H1 (cell line): ENCODE data around the gene SPTBN5. TPM values are rescaled to one million over a fixed set of nuclear protein-coding genes. Genes with fewer than 3 reads are reported as not detected.

ENCODE experiments used
- CTCF ChIA-PET: fragments of 300-600 bp; sonication (Branson Sonifier 250); formaldehyde crosslinking; loops from one replicate; lab custom pipeline; 2021; ENCODE audit not compliant: partially characterized antibody; lab: Charles Lee
- POLR2A ChIA-PET: fragments of 300-600 bp; sonication (Branson Sonifier 250); formaldehyde crosslinking; loops from one replicate; lab custom pipeline; 2021; ENCODE audit warnings: inconsistent platforms; ENCODE audit not compliant: partially characterized antibody; lab: Charles Lee
- DNase-seq, 2 experiments: peaks; one replicate each; pipeline versions ENCODE4 v3.0.0 to v3.0.0-alpha.2; 2010 to 2022; ENCODE audit warnings: low spot score in 2 of 2, low read depth in 1 of 2, mixed read lengths in 1 of 2
- FAIRE-seq: peaks from 2 replicates; lab custom pipeline; 2011; peaks lifted over from hg19 to GRCh38; lab: Jason Lieb, UNC
- H2AFZ ChIP-seq: 2 replicates; pipeline ENCODE4 v1.8.1; 2012; ENCODE audit warnings: low read length, inconsistent platforms
- H2AK5ac ChIP-seq: 2 replicates; pipeline ENCODE4 v1.6.1; 2013; ENCODE audit warnings: low read depth, low read length
- H2BK120ac ChIP-seq: replicated peaks from 2 replicates; pipeline ENCODE3; 2013; ENCODE audit warnings: low read depth, low read length, inconsistent platforms
- H2BK12ac ChIP-seq: 2 replicates; pipeline ENCODE4 v1.6.1; 2013; ENCODE audit warnings: low read depth, low read length
- H2BK15ac ChIP-seq: 2 replicates; pipeline ENCODE4 v1.6.1; 2013; ENCODE audit warnings: low read length
- H2BK20ac ChIP-seq: 2 replicates; pipeline ENCODE4 v1.6.1; 2013; ENCODE audit warnings: low read length
- H2BK5ac ChIP-seq: 2 replicates; pipeline ENCODE4 v1.6.1; 2013; ENCODE audit warnings: low read depth, low read length
- H3K14ac ChIP-seq: 2 replicates; pipeline ENCODE4 v1.6.1; 2013; ENCODE audit warnings: inconsistent platforms; ENCODE audit not compliant: insufficient read length
- H3K18ac ChIP-seq: 2 replicates; pipeline ENCODE4 v1.6.1; 2013; ENCODE audit warnings: low read length; ENCODE audit errors: extremely low read depth
- H3K23ac ChIP-seq: 2 replicates; pipeline ENCODE4 v1.6.1; 2013; ENCODE audit warnings: inconsistent platforms; ENCODE audit not compliant: insufficient read length
- H3K23me2 ChIP-seq: 2 replicates; pipeline ENCODE4 v1.6.1; 2013; ENCODE audit warnings: low read depth, low read length
- H3K27ac ChIP-seq: 2 replicates; pipeline ENCODE4 v1.6.1; 2011; ENCODE audit warnings: low read depth, low read length, inconsistent platforms
- H3K27me3 ChIP-seq, 4 experiments: replicated peaks in 1 of 4; 1 replicate in 1 of 4; 2 replicates in 3 of 4; pipeline versions ENCODE4 v1.6.1 to v1.8.1; 2011 to 2013; ENCODE audit warnings: low read length in 3 of 4, mild to moderate bottlenecking in 3 of 4, inconsistent platforms in 2 of 4, mixed read lengths in 2 of 4, moderate library complexity in 1 of 4; ENCODE audit not compliant: control insufficient read depth in 3 of 4, insufficient read depth in 3 of 4; ENCODE audit errors: extremely low read depth in 1 of 4
- H3K36me3 ChIP-seq, 4 experiments: 2 replicates each; pipeline versions ENCODE4 v1.6.1 to v1.8.1; 2011 to 2013; ENCODE audit warnings: mild to moderate bottlenecking in 4 of 4, low read length in 3 of 4, moderate library complexity in 2 of 4, control low read depth in 1 of 4, inconsistent platforms in 1 of 4; ENCODE audit not compliant: insufficient read depth in 4 of 4, control insufficient read depth in 2 of 4
- H3K4ac ChIP-seq: replicated peaks from 2 replicates; pipeline ENCODE3; 2013; ENCODE audit warnings: low read length, low read depth, mixed read lengths, inconsistent platforms; ENCODE audit not compliant: insufficient read length
- H3K4me1 ChIP-seq, 4 experiments: replicated peaks in 1 of 4; 1 replicate in 1 of 4; 2 replicates in 3 of 4; pipeline versions ENCODE4 v1.6.1 to v1.8.1; 2011 to 2013; ENCODE audit warnings: low read length in 3 of 4, inconsistent platforms in 2 of 4, mixed read lengths in 1 of 4; ENCODE audit not compliant: insufficient read depth in 4 of 4, control insufficient read depth in 3 of 4
- H3K4me2 ChIP-seq, 2 experiments: 2 replicates each; pipeline versions ENCODE4 v1.6.1 to v1.8.1; 2011 to 2013; ENCODE audit warnings: low read depth in 2 of 2, low read length in 2 of 2, control low read depth in 1 of 2, inconsistent platforms in 1 of 2, mild to moderate bottlenecking in 1 of 2; ENCODE audit not compliant: insufficient read depth in 1 of 2
- H3K4me3 ChIP-seq, 4 experiments: fragments of 200-600, 300-600 bp in 1 of 4; sonication (generic), shearing (Covaris generic), sonication (Bioruptor Twin) in 1 of 4; 2 replicates each; pipeline versions ENCODE4 v1.5.1 to v1.8.1; 2011 to 2016; ENCODE audit warnings: low read length in 4 of 4, low read depth in 3 of 4, control low read depth in 2 of 4, inconsistent platforms in 2 of 4, mild to moderate bottlenecking in 2 of 4, mixed read lengths in 1 of 4, moderate library complexity in 1 of 4; ENCODE audit not compliant: insufficient read depth in 2 of 4; ENCODE audit errors: extremely low read depth in 1 of 4
- H3K56ac ChIP-seq: replicated peaks from 2 replicates; pipeline ENCODE3; 2013; ENCODE audit warnings: low read depth, mild to moderate bottlenecking, mixed read lengths, low read length, inconsistent platforms; ENCODE audit not compliant: insufficient read length
- H3K79me1 ChIP-seq: 2 replicates; pipeline ENCODE4 v1.6.1; 2013; ENCODE audit warnings: low read depth, low read length, control low read depth
- H3K79me2 ChIP-seq, 2 experiments: 2 replicates each; pipeline versions ENCODE4 v1.6.1 to v1.8.1; 2012 to 2013; ENCODE audit warnings: low read length in 2 of 2, mild to moderate bottlenecking in 2 of 2, inconsistent platforms in 1 of 2; ENCODE audit not compliant: insufficient read depth in 2 of 2, control insufficient read depth in 1 of 2
- H3K9ac ChIP-seq, 4 experiments: replicated peaks in 1 of 4; 1 replicate in 1 of 4; 2 replicates in 3 of 4; pipeline versions ENCODE4 v1.6.1 to v1.8.1; 2011 to 2013; ENCODE audit warnings: low read depth in 3 of 4, low read length in 3 of 4, control low read depth in 2 of 4, mild to moderate bottlenecking in 2 of 4, moderate library complexity in 2 of 4, inconsistent platforms in 1 of 4; ENCODE audit errors: extremely low read depth in 1 of 4
- H3K9me3 ChIP-seq, 2 experiments: 2 replicates each; pipeline versions ENCODE4 v1.6.1 to v1.8.1; 2012 to 2013; ENCODE audit warnings: mild to moderate bottlenecking in 2 of 2, moderate library complexity in 2 of 2, control low read depth in 1 of 2, inconsistent platforms in 1 of 2, low read depth in 1 of 2, low read length in 1 of 2, mixed read lengths in 1 of 2; ENCODE audit not compliant: insufficient read depth in 2 of 2
- H4K20me1 ChIP-seq, 2 experiments: replicated peaks in 1 of 2; 2 replicates each; pipeline versions ENCODE3 to v1.8.1; 2011 to 2013; ENCODE audit warnings: inconsistent platforms in 2 of 2, low read length in 2 of 2, mild to moderate bottlenecking in 1 of 2; ENCODE audit not compliant: insufficient read depth in 2 of 2, control insufficient read depth in 1 of 2
- H4K5ac ChIP-seq: 2 replicates; pipeline ENCODE4 v1.6.1; 2013; ENCODE audit warnings: low read length, low read depth, mixed read lengths, inconsistent platforms; ENCODE audit not compliant: insufficient read length
- H4K8ac ChIP-seq: 2 replicates; pipeline ENCODE4 v1.8.0; 2013; ENCODE audit warnings: mild to moderate bottlenecking, moderate library complexity, low read length, inconsistent platforms; ENCODE audit not compliant: insufficient read depth; ENCODE audit errors: extremely low read depth
- H4K91ac ChIP-seq: replicated peaks from 2 replicates; pipeline ENCODE3; 2013; ENCODE audit warnings: low read length, mixed read lengths, inconsistent platforms; ENCODE audit not compliant: insufficient read length
- CEBPB ChIP-seq: IDR thresholded peaks from 2 replicates; pipeline ENCODE4 v1.6.1; 2012; ENCODE audit warnings: low read depth, low read length
- CHD1 ChIP-seq: IDR thresholded peaks from 2 replicates; pipeline ENCODE4 v1.6.1; 2012; ENCODE audit warnings: low read depth, low read length, improper control_type of control experiment
- CHD2 ChIP-seq: IDR thresholded peaks from 2 replicates; pipeline ENCODE4 v1.6.1; 2012; ENCODE audit warnings: low read length, improper control_type of control experiment
- CTBP2 ChIP-seq: IDR thresholded peaks from 2 replicates; pipeline ENCODE4 v1.7.0; 2011; ENCODE audit warnings: borderline replicate concordance, mild to moderate bottlenecking, moderate library complexity, mixed read lengths, low read length; ENCODE audit not compliant: insufficient read depth, insufficient read length
- GABPA ChIP-seq: IDR thresholded peaks from 2 replicates; pipeline ENCODE4 v1.6.1; 2011; ENCODE audit warnings: mild to moderate bottlenecking, low read length, moderate library complexity, borderline replicate concordance; ENCODE audit not compliant: insufficient read depth
- HDAC6 ChIP-seq: IDR thresholded peaks from one replicate; pipeline ENCODE4 v1.7.1; 2012; ENCODE audit warnings: low read depth, mild to moderate bottlenecking, inconsistent platforms, low read length, moderate library complexity
- KDM5A ChIP-seq: fragments of 200-600 bp; IDR thresholded peaks from 2 replicates; pipeline ENCODE4 v1.7.1; 2012; ENCODE audit warnings: mild to moderate bottlenecking, low read length, inconsistent platforms, mixed read lengths
- RXRA ChIP-seq: IDR thresholded peaks from 2 replicates; pipeline ENCODE4 v1.6.1; 2011; ENCODE audit warnings: low read depth, mild to moderate bottlenecking, low read length, moderate library complexity; ENCODE audit not compliant: insufficient read depth
- SIX5 ChIP-seq: IDR thresholded peaks from 2 replicates; pipeline ENCODE4 v1.6.1; 2011; ENCODE audit warnings: mild to moderate bottlenecking, low read depth, low read length
- SP1 ChIP-seq: IDR thresholded peaks from 2 replicates; pipeline ENCODE4 v1.6.1; 2011; ENCODE audit warnings: low read depth, low read length
- SRF ChIP-seq: IDR thresholded peaks from 2 replicates; pipeline ENCODE4 v1.6.1; 2011; ENCODE audit warnings: mild to moderate bottlenecking, low read depth, low read length, moderate library complexity
- TAF1 ChIP-seq: IDR thresholded peaks from 2 replicates; pipeline ENCODE4 v1.6.1; 2011; ENCODE audit warnings: mild to moderate bottlenecking, low read depth, low read length
- TAF7 ChIP-seq: optimal IDR thresholded peaks from 2 replicates; pipeline ENCODE3; 2011; ENCODE audit warnings: low read depth, mild to moderate bottlenecking, inconsistent platforms, low read length, moderate library complexity, borderline replicate concordance
- polyA plus RNA-seq, 7 experiments: library from polyadenylated mRNA; depleted of rRNA in 3 of 7; stranded (reverse) in 5 of 7; unstranded in 2 of 7; fragments of >200 nt in 5 of 7; fragments of 200-250 nt in 2 of 7; gene quantifications; 1 replicate in 5 of 7; 2 replicates in 1 of 7; 4 replicates in 1 of 7; pipeline versions ENCODE4 v1.2.1 to v1.2.3, GENCODE V29; 2011 to 2013; ENCODE audit warnings: missing spikeins in 2 of 7, mixed read lengths in 2 of 7
- total RNA-seq: library from RNA; stranded (reverse); fragmentation: NEBNext Ultra II Directional; extraction: Animal tissue kit (Norgen Biotek cat#: 25700); gene quantifications from 2 replicates; pipeline ENCODE4 v1.2.1, GENCODE V29; 2021
- TF ChIP-seq, protein P1 (sequence below): IDR thresholded peaks from 2 replicates; pipeline ENCODE4 v1.6.1; 2011; ENCODE audit warnings: low read depth, mild to moderate bottlenecking, low read length; ENCODE audit not compliant: insufficient read depth

SPTBN5 gene
- total and polyA plus RNA-seq, 2 of the 8 experiments (the other 6 are each of a cell fraction or from before 2014, with no cell fraction given), result 0.32 to 0.84 TPM

DNA sequence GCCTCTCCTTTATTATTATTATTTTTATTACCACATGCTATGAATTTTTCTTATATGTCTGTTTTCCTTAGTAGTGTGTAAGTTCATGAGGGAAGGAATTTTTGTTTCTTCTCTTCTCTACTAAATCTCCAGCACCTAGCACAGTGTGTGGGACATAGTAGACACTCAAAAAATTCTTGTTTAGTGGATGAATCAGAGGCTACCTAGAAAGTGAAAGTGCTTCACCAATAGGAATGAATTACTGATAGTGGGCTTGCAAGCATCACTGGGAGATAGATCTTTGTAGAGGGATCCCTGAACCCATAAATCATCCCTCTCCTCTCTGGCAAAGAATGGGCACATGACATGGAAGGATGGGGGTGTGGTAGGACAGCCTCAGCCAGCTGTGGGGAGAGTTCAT is 8.5 kb downstream of the SPTBN5 start:
- no peak overlapping the region for H2AFZ ChIP-seq
- H3K79me1 ChIP-seq, result no peaks in the 10 kb centered on the region
- no peak overlapping the region for H3K23ac ChIP-seq
- H3K4me2 ChIP-seq, result no peak overlapping the region
- H2BK20ac ChIP-seq, result no peak overlapping the region
- no peak overlapping the region for H4K5ac ChIP-seq
- no peak overlapping the region for H3K14ac ChIP-seq
- no peaks in the 10 kb centered on the region for H3K36me3 ChIP-seq
- H4K91ac ChIP-seq, result no peak overlapping the region
- no peak overlapping the region for H3K27ac ChIP-seq
- no peak overlapping the region for H2BK15ac ChIP-seq
- H3K56ac ChIP-seq, result no peak overlapping the region
- no peaks in the 10 kb centered on the region for H3K9me3 ChIP-seq
- peaks cover 0 to 9% (median 4%) of the 10 kb centered on the region in 4 experiments; a peak in 6 of 7 replicates for H3K4me1 ChIP-seq
- peaks cover 21 to 32% (median 30%) of the 10 kb centered on the region in 4 experiments for H3K27me3 ChIP-seq
- no peak overlapping the region for H3K4ac ChIP-seq
- POLR2A ChIA-PET, result interaction anchor here (1.2 kb wide), 1 partner anchor 10 kb away, joined by 6 read pairs; no protein-coding TSS in a partner anchor
- no peaks in the 10 kb centered on the region for H4K20me1 ChIP-seq
- H3K79me2 ChIP-seq, result no peaks in the 10 kb centered on the region
- no peak overlapping the region for H2BK12ac ChIP-seq
- no peak overlapping the region; the same call in 1 of the 2 replicates for H4K8ac ChIP-seq
- CTCF ChIA-PET, result interaction anchor here (1.2 to 3.0 kb wide), 6 partner anchors 15 to 75 kb away, joined by 3 to 12 read pairs (median 6); no protein-coding TSS in a partner anchor
- peaks cover 4% of the 10 kb centered on the region; the same call in 1 of the 2 replicates for H3K23me2 ChIP-seq
- no peak overlapping the region for H2BK120ac ChIP-seq
- H2BK5ac ChIP-seq, result no peak overlapping the region
- DNase-seq, result no peak
- no peak for FAIRE-seq
- TF ChIP-seq SIX5 (no peak), TAF1 (no peak), CHD1 (no peak), KDM5A (no peak), GABPA (no peak), CEBPB (no peak), SP1 (no peak), CHD2 (no peak), SRF (no peak), HDAC6 (no peak), CTBP2 (no peak), RXRA (no peak), TAF7 (no peak)
- TF ChIP-seq, protein P1, sequence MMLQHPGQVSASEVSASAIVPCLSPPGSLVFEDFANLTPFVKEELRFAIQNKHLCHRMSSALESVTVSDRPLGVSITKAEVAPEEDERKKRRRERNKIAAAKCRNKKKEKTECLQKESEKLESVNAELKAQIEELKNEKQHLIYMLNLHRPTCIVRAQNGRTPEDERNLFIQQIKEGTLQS, result no peak
- TF ChIP-seq, all 59 proteins: peak for 0
- no peak overlapping the region for H3K9ac ChIP-seq
- H3K4me3 ChIP-seq, result no peak overlapping the region
- H3K18ac ChIP-seq, result no peak overlapping the region
- no peak overlapping the region for H2AK5ac ChIP-seq
